ENCODE results near the gene WNK4. TPM values are rescaled to one million over a fixed set of nuclear protein-coding genes. Genes with fewer than 3 reads are reported as not detected.

Gene WNK4
- total RNA-seq, 1 donor from 2014 or later: 2.7 TPM

- no peak overlapping the region for H3K27ac Mint-ChIP-seq
- peaks cover 49% of the 10 kb centered on the region for H3K27me3 Mint-ChIP-seq
- H3K4me1 Mint-ChIP-seq (ENCODE audit: unreplicated experiment): peaks cover 6% of the 10 kb centered on the region
- no peak for DNase-seq (ENCODE audit: extremely low spot score, unreplicated experiment)
- no peak overlapping the region for H3K4me3 Mint-ChIP-seq
- peaks cover 6% of the 10 kb centered on the region for H3K36me3 Mint-ChIP-seq
- no peak for TF ChIP-seq CTCF (conservative IDR thresholded peaks at IDR 0.05)
- H3K9me3 Mint-ChIP-seq: no peaks in the 10 kb centered on the region
These were observed 6.9 kb downstream of the WNK4 start for GRCh38 chr17:42787266-42787665.

GRCh38 chr17:42791948-42792347 is 11.5 kb downstream of the WNK4 start:
- no peak for TF ChIP-seq CTCF (conservative IDR thresholded peaks at IDR 0.05)
- H3K4me3 Mint-ChIP-seq: no peak overlapping the region
- H3K36me3 Mint-ChIP-seq: peaks cover 5% of the 10 kb centered on the region

GRCh38 chr17:42792545-42792944 is 12.1 kb downstream of the WNK4 start:
- Mint-ChIP-seq H3K27ac (no peak overlapping the region), H3K4me3 (no peak overlapping the region), H3K36me3 (peaks cover 5% of the 10 kb centered on the region), H3K4me1 (ENCODE audit: unreplicated experiment) (peaks cover 8% of the 10 kb centered on the region), H3K27me3 (peaks cover 15% of the 10 kb centered on the region), H3K9me3 (no peaks in the 10 kb centered on the region)
- TF ChIP-seq CTCF (conservative IDR thresholded peaks at IDR 0.05): no peak
- no peak for DNase-seq (ENCODE audit: extremely low spot score, unreplicated experiment)

More at GRCh38 chr17:42791948-42792347, 11.5 kb downstream of the WNK4 start:
- peaks cover 5% of the 10 kb centered on the region for H3K4me1 Mint-ChIP-seq (ENCODE audit: unreplicated experiment)
- H3K27ac Mint-ChIP-seq: no peak overlapping the region
- no peak for DNase-seq (ENCODE audit: extremely low spot score, unreplicated experiment)
- peaks cover 19% of the 10 kb centered on the region for H3K27me3 Mint-ChIP-seq
- H3K9me3 Mint-ChIP-seq: no peaks in the 10 kb centered on the region

- peaks cover 9% of the 10 kb centered on the region for H3K36me3 Mint-ChIP-seq
- no peak overlapping the region for H3K27ac Mint-ChIP-seq
- no peak overlapping the region for H3K4me3 Mint-ChIP-seq
- peaks cover 17% of the 10 kb centered on the region for H3K4me1 Mint-ChIP-seq (ENCODE audit: unreplicated experiment)
- TF ChIP-seq CTCF (conservative IDR thresholded peaks at IDR 0.05): no peak
- peaks cover 7% of the 10 kb centered on the region for H3K27me3 Mint-ChIP-seq
- DNase-seq (ENCODE audit: extremely low spot score, unreplicated experiment): no peak
- H3K9me3 Mint-ChIP-seq: peaks cover 5% of the 10 kb centered on the region
These were observed 14.7 kb downstream of the WNK4 start for GRCh38 chr17:42795061-42795460.

GRCh38 chr17:42795465-42795864 is 15.1 kb downstream of the WNK4 start:
- Mint-ChIP-seq H3K4me3 (peak overlapping the region; percentile 55), H3K27ac (peak overlapping the region; percentile 64), H3K9me3 (peaks cover 5% of the 10 kb centered on the region), H3K4me1 (ENCODE audit: unreplicated experiment) (peaks cover 17% of the 10 kb centered on the region), H3K27me3 (peaks cover 8% of the 10 kb centered on the region), H3K36me3 (peaks cover 9% of the 10 kb centered on the region)
- TF ChIP-seq CTCF (conservative IDR thresholded peaks at IDR 0.05): no peak
- DNase-seq (ENCODE audit: extremely low spot score, unreplicated experiment): no peak
